Esophagus muscularis mucosa (tissue), 3 donors: ENCODE data around the gene NOL11.

Source experiments
- CTCF ChIP-seq, 3 experiments: fragments of 200-600 bp in 2 of 3; fragments of 450-650 bp in 1 of 3; sonication (generic) in 2 of 3; IDR thresholded peaks; one replicate each; pipeline ENCODE4 v1.5.1; 2017 to 2019; ENCODE audit warnings: antibody characterized with exemption in 3 of 3, mild to moderate bottlenecking in 2 of 3, moderate library complexity in 1 of 3
- POLR2AphosphoS5 ChIP-seq, 2 donors: sonication (generic); formaldehyde crosslinking; IDR thresholded peaks; one replicate each; pipeline ENCODE4 v1.6.1; 2017; ENCODE audit warnings: antibody characterized with exemption in 2 of 2

- TF ChIP-seq POLR2AphosphoS5 (IDR thresholded peaks at IDR 0.05), result no peak
- no peak for TF ChIP-seq CTCF (IDR thresholded peaks at IDR 0.05)
These were observed 33.7 kb downstream of the NOL11 start for GRCh38 chr17:67751101-67752074.
